HG03039 (cell line): ENCODE results near the gene NFATC1.

ENCODE experiments used
- ATAC-seq: cut with Tn5 transposase; IDR thresholded peaks from one replicate; pipeline ENCODE4 v1.9.1; 2021; ENCODE audit warnings: mild to moderate bottlenecking, moderate library complexity; ENCODE audit not compliant: unreplicated experiment

Gene NFATC1

DNA sequence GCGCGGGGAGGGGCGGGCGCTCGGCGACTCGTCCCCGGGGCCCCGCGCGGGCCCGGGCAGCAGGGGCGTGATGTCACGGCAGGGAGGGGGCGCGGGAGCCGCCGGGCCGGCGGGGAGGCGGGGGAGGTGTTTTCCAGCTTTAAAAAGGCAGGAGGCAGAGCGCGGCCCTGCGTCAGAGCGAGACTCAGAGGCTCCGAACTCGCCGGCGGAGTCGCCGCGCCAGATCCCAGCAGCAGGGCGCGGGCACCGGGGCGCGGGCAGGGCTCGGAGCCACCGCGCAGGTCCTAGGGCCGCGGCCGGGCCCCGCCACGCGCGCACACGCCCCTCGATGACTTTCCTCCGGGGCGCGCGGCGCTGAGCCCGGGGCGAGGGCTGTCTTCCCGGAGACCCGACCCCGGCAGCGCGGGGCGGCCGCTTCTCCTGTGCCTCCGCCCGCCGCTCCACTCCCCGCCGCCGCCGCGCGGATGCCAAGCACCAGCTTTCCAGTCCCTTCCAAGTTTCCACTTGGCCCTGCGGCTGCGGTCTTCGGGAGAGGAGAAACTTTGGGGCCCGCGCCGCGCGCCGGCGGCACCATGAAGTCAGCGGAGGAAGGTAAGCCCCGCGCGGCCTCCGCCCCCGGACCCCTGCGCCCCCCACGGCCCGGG lies at the start of gene NFATC1:
NFATC1 (plus strand) TSS at position 170 of the 644 bp plus-strand sequence; CDS start at position 465, 295 bp downstream.
- ATAC-seq, result no peak

DNA sequence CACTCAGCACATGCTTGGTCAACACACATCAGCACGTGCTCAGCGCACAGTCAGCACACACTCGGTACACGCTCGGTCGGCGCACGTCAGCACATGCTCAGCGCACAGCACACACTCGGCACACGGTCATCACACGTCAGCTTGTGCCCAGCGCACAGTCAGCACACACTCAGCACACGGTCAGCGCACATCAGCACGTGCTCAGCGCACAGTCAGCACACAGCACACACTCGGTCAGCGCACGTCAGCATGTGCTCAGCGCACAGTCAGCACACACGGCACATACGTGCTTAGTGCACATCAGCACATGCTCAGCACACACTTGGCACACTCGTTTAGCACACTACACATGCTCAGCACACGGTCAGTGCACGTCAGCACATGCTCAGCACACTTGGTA lies 49.7 kb upstream of the NFATC1 start:
- no peak for ATAC-seq

DNA sequence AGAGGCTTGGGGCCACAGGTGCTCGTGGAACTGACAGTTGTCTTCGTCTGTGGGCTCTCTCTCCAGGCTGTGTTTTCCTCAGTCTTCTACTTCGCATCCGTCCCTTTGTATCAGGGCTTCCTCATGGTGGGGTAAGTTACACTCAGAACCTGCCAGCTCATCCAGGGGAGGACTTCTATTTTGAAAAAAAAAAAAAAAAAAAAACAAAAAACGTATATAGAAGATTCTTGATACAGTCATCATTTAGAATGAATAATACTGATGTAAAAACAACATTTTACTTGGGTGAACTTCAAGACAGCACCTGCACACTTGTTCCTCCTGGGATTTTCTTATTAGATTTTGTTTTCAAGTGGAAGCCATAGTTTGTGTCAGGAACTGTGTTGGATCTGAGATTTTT lies 47.7 kb upstream of the NFATC1 start:
- no peak for ATAC-seq

DNA sequence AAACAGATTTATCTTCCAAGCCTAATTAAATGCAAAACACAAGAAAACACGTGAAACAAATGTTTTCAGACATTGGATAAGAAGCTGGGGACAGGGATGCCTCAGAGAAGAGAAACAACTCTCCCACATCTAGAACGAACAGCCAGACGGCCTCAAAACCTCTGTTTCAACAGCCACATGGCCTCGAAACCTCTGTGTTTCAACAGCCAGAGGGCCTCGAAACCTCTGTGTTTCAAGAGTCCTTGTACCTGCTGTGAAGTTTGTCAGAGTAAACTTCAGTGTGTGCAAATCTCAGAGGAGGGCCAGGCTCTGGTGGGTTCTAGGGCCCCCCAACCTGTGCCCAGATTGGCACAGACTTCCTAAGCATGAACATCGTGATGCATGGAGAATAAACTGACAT lies 43.3 kb upstream of the NFATC1 start:
- no peak for ATAC-seq

DNA sequence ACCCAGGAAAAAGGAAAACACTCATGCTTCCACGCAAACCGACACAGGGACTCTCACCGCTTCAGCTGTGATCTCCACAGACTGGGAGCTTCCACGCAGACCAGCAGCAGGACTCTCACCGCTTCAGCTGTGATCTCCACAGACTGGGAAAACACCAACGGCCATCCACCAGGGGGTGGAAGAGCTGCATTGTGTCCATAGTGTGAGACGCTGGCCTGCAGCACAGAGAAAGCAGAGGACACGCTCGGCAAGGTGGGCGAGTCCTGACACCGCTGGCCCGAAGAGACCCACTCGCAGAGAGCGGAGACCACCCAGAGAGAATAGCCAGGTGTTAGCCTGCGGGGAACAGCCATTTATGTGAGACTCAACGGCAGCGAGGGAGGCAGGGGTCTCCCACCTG lies 42.5 kb upstream of the NFATC1 start:
- ATAC-seq, result no peak

DNA sequence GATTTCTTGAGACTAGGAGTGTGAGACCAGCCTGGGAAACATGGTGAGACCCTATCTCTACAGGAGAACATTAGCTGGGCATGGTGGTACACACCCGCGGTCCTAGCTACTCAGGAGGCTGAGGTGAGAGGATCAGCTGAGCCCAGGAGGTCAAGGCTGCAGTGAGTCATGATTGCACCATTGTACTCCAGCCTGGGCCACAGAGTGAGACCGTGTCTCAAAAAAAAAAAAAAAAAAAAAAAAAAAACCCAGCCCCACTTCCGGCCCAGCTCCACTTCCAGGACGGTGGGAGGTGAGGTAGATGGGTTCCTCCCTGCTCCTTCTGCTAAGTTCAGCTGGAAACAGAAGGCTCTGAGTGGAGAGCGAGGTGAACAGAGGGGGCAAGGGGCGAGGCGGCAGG lies 41.4 kb upstream of the NFATC1 start:
- ATAC-seq, result no peak

DNA sequence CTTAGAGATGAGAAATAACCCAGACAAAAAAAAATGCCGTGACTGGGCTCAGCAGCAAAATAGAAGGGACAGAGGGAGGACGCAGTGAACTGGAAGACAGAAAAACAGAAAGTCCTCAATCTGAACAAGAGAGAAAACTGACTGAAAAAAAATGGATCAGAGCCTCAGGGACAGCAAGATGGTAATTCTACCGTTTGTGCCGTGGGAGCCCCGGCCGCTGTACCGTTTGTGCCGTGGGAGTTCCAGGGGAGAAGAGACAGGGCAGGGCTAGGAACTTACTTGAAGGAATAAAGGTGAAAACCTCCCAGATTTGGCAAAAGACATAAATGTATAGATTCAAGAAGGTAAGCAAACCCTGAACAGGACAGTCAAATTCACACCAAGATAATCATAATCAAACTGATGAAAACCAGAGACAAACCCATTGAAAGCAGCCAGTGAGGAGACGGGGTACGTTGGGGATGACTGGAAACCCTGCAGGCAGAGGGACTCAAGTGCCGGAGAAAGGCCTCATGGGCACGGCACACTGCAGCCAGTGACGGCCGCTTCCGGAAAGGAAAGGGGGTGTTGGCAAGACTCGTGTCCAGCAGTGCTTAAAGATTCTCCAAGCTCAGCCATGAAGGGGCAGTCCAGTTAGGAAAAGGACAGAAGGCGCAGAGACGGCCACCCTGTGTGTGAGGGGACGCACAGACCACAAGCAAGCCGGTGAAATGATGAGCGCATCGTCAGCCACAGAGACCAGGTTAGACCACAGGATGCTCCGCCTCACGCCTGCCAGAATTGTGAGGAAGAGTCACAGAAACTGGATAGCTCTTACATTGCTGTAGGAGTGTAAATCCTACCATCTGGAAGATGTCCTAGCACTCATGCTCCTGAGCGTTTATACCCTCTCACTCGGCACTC lies 40.0 kb upstream of the NFATC1 start:
- ATAC-seq, result peak; percentile 34

DNA sequence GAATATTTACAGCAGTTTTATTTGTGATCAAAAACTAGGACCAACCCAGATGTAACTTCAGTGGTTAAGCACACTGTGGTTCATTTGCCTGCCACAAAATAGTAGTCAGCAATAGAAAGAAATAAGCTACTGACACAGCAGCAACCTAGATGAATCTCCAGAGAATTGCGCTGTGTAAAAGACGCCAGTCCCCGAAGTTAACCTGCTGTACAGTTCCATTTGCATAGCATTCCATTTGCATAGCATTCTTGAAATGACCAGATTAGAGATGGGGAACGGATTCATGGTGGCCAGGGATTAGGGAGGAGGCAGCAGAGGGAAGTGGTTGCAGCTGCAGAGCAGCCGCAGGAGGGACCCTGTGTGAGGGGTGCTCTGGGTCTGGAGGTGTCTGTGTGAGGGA lies 39.3 kb upstream of the NFATC1 start:
- ATAC-seq, result peak; percentile 89

DNA sequence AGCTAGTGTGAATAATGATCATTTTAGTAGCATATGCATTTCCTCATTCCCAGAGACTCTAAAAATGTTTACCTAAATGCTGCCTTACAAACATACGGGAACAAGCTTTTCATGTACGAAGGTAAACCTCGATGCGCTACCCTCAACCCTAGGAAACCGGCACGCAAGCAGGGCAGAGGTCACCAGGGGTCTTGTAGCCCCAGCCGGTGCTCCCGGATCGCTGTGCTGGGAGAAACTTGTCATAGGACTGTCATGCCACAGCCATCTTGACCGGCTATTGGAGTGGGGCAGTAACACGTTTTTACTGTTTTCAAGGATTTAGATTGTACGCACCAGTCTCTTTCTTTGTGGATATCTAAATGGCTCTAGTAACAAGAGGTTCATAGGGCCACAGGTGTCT lies 34.8 kb upstream of the NFATC1 start:
- no peak for ATAC-seq

DNA sequence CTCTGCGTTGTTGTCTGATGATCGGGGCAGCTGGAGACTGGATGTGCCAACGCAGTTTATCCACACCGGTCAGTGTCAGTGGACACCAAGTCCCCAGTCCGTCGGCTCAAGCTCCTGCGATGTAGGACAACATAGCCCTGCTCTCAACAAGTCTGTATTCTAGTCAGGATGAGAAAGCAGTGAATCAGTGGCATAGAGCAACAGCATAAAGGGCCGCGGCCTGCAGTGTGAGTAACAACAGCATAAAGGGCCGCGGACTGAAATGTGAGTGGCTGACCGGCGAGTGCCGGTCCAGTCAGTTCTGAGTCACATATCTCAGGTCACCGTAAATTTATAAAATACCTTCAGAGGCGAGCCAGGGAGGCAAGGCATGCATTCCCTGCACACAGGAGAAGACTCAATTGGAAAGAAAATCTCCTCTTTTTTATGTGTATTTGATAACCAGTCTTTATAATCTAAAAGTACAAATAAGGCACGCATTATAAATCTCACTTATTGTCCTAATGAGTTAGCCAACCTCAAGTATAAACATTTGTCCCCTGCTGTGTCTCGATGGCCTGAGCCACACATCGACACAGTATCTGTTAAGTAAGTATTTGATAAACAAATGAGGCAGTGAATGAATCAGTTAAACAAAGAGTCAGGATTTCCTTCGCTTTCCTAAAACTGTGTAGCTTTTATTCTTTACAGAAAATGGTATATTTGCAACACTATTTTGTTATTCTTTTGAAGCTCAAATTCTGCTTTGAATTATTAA lies 33.8 kb upstream of the NFATC1 start:
- ATAC-seq, result no peak

DNA sequence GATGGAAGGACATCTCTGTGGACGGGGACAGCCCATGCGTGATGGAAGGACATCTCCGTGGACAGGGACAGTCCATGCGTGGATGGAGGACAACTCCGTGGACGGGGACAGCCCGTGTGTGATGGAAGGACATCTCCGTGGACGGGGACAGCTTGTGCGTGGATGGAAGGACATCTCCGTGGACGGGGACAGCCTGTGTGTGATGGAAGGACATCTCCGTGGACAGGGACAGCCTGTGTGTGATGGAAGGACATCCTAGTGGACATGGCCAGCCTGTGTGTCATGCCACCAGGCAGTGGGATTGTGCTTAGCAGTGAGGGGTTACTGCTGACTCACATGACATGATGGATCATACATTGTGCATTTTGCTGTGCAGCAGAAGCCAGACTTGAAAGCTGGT lies 30.0 kb upstream of the NFATC1 start:
- ATAC-seq, result no peak

DNA sequence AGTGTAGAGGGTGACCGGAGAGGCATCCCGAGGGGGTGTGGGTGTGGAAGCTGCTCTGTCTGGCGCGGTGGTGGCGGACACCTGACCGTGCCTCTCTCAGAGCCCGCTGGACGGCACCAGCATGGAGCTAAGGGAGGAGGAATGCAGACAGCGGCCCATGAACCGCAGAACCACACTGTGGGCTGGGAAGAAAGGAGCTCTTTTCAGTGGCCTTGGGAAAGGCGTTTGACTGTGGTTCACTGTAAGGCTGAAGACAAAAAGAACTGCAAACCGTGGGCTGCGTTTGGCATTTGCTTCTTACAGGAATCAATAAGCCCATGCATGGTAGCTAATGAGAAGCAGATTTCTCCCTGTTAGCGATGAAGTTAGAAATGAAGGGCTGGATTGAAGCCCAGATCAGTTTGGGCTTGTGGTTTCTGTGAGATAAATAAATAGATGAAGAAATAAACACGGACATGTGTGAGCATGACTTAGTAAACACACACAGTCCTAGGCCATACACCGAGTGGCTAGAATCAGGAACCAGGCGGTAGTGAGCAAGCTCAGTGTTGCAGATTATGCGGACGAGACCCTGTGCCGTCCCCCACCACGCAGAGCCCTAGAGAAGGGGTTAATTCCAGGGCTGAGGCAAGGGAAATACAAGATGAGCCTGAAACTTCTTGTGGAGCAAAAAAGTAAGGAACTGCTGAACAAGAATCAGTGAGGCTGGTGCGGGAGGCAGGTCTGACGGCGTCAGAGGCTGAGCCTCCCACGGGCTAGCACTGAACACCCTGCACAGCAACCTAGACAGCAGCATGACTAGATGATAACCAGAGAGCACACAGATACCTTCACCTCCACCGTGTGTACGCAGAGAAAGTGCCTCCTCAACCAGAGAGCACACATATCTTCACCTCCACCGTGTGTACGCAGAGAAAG lies 29.3 kb upstream of the NFATC1 start:
- ATAC-seq, result no peak

DNA sequence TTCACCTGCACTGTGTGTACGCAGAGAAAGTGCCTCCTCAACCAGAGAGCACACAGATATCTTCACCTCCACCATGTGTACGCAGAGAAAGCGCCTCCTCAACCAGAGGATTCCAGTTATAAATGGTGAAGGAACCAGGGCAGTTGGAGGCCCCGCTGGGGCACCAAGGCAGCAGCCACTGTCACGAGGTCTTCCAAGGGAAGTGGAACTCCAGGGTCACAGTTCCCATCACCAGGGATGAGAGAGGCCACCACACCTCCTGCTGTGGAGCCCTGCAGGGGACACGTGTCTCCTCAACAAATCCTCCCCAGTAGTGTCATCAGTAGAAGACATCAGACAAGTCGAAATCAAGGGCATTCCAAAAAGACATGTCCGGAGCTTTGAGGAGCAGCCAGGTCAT lies 28.2 kb upstream of the NFATC1 start:
- ATAC-seq, result no peak

DNA sequence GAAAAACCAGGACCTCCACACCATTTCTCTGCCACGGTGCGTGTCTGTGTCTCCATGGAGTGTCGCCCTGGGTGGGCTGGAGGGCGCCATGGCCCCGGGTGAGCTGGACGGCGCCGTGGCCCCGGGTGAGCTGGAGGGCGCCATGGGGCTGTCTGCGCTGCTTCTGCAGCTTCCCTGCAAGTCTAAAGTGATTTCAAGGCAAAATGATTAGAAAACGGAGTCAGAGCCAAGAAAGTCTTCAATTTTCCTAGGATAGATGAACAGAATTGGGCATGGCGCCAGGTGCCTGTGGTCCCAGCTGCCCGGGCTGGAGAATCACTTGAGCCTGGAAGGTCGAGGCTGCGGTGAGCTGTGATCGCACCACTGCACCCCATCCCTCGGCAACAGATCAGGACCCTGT lies 27.7 kb upstream of the NFATC1 start:
- ATAC-seq, result no peak

DNA sequence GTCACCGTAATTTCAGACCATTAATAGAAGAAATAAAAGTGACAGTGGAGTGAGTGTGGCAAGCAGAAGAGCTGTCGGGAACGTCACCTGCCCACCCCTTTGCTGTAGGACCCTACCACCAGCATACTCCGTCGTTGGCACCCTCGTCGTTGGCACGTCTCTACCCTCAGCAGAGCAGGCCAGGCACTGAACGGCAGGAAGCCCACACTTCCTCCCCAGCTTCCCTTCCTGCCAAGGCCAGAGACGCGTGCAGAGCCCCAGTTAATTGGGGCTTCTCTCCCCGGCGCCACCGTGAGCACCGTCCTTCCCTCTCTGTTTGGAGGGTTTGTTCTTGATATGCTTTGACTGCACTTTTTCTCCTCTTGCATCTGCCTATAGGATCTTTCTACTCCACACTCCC lies 27.0 kb upstream of the NFATC1 start:
- ATAC-seq, result no peak

DNA sequence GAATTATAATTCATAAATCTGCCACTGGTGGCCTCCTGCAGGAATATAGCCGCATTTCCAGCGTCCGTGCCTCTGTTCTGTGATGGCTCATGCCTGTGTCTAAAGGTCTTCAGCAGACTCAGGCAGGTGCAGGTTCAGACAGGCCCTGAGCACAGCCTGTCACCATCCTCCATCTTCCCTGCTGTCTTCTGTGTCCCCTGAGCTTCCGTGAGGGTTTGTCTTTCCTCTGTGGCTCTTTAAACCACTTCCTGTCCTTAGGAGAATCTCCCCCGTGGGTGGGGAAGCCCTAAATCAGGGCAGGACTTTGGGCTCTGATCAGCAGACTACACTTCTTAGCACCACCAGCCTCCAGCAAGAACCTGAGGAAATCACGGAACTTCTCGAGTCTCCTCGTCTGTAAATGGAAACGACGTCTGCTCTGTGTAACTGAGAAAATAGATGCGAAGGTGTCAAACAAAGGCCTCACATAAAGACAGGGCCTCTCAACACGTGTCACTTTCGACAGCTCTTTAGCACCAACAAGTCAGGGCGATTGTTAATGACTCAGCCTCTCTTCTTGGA lies 24.1 kb upstream of the NFATC1 start:
- ATAC-seq, result no peak

DNA sequence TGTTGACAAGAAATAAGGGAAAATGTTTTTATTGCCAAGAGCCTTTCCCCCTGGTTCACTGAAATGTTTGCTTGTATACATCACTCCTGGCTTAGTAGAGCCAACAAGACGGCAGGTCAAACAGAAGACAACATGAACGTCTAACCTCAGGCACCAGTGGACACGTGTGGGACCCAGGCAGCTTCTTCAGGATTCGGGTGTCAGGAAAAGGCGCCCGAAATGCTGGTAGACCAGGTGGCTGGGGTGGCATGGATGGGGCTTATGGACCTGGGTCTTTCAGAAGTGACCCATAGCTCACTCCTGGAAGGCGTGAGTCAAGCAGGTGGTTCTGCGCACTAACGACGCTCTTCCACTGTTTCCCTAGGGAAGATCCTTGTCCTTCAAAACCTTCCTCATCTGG lies 23.3 kb upstream of the NFATC1 start:
- no peak for ATAC-seq

DNA sequence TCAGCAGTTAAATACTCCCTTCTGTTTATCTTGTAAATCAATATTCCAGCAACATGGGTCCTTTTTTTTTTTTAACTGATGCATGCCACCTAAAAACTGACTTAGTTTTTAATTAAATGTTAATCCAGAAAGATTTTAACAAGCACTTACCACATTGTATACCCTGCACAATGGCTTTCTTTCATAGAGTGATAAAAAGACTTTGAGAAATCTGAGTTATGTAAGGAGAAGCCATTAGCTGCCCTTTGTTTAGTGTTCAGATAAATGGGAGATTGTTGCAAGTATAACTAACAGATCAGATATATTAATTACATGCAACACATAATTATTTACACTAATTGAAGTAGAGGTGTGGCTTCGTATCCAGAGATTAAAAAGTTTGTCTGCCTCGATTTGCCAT lies 22.7 kb upstream of the NFATC1 start:
- ATAC-seq, result no peak

DNA sequence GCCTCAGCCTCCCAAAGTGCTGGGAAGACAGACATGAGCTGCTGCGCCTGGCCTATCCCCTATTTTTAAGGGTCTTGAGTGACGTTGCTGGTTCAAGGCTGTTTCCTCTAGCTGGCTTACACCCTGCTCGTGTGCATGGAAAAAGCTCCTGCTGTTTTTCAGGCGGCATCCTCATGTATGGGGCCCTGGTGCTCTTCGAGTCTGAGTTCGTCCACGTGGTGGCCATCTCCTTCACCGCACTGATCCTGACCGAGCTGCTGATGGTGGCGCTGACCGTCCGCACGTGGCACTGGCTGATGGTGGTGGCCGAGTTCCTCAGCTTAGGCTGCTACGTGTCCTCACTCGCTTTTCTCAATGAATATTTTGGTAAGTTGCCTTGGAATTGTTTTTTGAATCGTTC lies 22.0 kb upstream of the NFATC1 start:
- ATAC-seq, result no peak

DNA sequence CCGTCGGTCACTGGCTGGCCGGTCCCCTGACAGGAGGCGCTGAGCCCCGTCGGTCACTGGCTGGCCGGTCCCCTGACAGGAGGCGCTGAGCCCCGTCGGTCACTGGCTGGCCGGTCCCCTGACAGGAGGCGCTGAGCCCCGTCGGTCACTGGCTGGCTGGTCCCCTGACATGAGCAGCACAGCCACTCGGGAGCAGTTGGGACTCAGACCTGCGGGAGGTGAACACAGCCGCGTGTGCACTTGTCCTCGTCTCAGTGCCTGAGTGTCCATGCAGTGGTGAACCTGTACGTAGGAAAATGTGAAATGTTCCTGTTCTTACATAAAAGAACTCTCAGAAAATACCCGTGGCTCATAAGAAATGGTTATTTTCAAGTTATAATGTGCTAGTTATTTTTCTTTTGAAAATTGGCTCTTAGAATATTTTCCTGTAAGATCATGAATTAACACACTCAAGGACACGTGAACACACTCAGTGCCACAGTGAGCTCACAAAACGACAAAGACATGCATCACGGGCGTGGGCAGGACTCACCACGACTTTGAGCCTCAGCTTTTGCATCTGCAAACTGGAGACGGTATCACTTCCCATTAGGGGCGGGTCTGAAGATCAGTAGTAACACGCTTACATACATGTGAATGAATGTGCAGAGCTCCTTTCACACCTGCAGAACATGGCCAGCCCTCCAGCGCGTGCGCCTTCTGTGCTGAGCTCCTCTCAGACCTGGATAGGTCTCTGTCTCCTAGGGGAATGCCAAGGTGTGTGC lies 21.1 kb upstream of the NFATC1 start:
- ATAC-seq, result peak; percentile 78
